Adipocyte (in vitro differentiated cells): ENCODE data around the gene KPTN.

ENCODE experiments used
- DNase-seq: peaks from one replicate; pipeline ENCODE4 v3.0.0-alpha.2; 2015; ENCODE audit warnings: low read depth
- H3K27me3 ChIP-seq: replicated peaks from 2 replicates; pipeline ENCODE4 v1.7.0; 2013; ENCODE audit warnings: mild to moderate bottlenecking, low read length, moderate library complexity; ENCODE audit not compliant: control insufficient read depth, insufficient read depth
- H3K36me3 ChIP-seq: 2 replicates; pipeline ENCODE4 v1.7.0; 2013; ENCODE audit warnings: low read length, mild to moderate bottlenecking, moderate library complexity; ENCODE audit not compliant: control insufficient read depth, insufficient read depth, severe bottlenecking
- H3K4me1 ChIP-seq: 2 replicates; pipeline ENCODE4 v1.7.0; 2013; ENCODE audit warnings: mild to moderate bottlenecking, low read length, moderate library complexity; ENCODE audit not compliant: control insufficient read depth, insufficient read depth
- H3K4me3 ChIP-seq: 2 replicates; pipeline ENCODE4 v1.7.0; 2013; ENCODE audit warnings: mild to moderate bottlenecking, low read length, moderate library complexity
- H3K9ac ChIP-seq: 2 replicates; pipeline ENCODE4 v1.7.0; 2013; ENCODE audit warnings: mild to moderate bottlenecking, low read length, moderate library complexity
- H3K9me3 ChIP-seq: 2 replicates; pipeline ENCODE4 v1.7.0; 2013; ENCODE audit warnings: mild to moderate bottlenecking, low read length, moderate library complexity; ENCODE audit not compliant: control insufficient read depth

KPTN gene

GRCh38 chr19:47459477-47459876 lies 24.5 kb downstream of the KPTN start:
- no peaks in the 10 kb centered on the region for H3K4me1 ChIP-seq
- no peaks in the 10 kb centered on the region for H3K36me3 ChIP-seq
- H3K9ac ChIP-seq, result no peak overlapping the region
- peaks cover 56% of the 10 kb centered on the region for H3K27me3 ChIP-seq
- H3K4me3 ChIP-seq, result no peak overlapping the region
- no peak for DNase-seq
- H3K9me3 ChIP-seq, result peaks cover 21% of the 10 kb centered on the region

GRCh38 chr19:47458672-47459071 lies 25.3 kb downstream of the KPTN start:
- H3K9ac ChIP-seq, result no peak overlapping the region
- H3K4me3 ChIP-seq, result no peak overlapping the region
- DNase-seq, result no peak
- no peaks in the 10 kb centered on the region for H3K4me1 ChIP-seq
- no peaks in the 10 kb centered on the region for H3K36me3 ChIP-seq
- H3K9me3 ChIP-seq, result peaks cover 21% of the 10 kb centered on the region
- H3K27me3 ChIP-seq, result peaks cover 57% of the 10 kb centered on the region

- Histone ChIP-seq H3K9me3 (peaks cover 21% of the 10 kb centered on the region), H3K36me3 (no peaks in the 10 kb centered on the region), H3K4me3 (no peak overlapping the region), H3K9ac (no peak overlapping the region), H3K27me3 (peaks cover 62% of the 10 kb centered on the region), H3K4me1 (no peaks in the 10 kb centered on the region)
- peak; percentile 11 for DNase-seq
Observed at GRCh38 chr19:47456721-47457474, 27.1 kb downstream of the KPTN start.

GRCh38 chr19:47450478-47450877 lies 33.5 kb downstream of the KPTN start:
- H3K27me3 ChIP-seq, result peaks cover 61% of the 10 kb centered on the region

GRCh38 chr19:47448360-47448727 lies 35.7 kb downstream of the KPTN start:
- Histone ChIP-seq H3K27me3 (peaks cover 65% of the 10 kb centered on the region), H3K4me1 (peaks cover 4% of the 10 kb centered on the region), H3K9ac (no peak overlapping the region), H3K9me3 (peaks cover 5% of the 10 kb centered on the region), H3K36me3 (no peaks in the 10 kb centered on the region), H3K4me3 (no peak overlapping the region)
- DNase-seq, result no peak

More at GRCh38 chr19:47450478-47450877, 33.5 kb downstream of the KPTN start:
- DNase-seq, result no peak
- no peak overlapping the region for H3K9ac ChIP-seq
- peaks cover 11% of the 10 kb centered on the region for H3K9me3 ChIP-seq
- H3K4me3 ChIP-seq, result no peak overlapping the region
- H3K4me1 ChIP-seq, result peaks cover 4% of the 10 kb centered on the region
- no peaks in the 10 kb centered on the region for H3K36me3 ChIP-seq

GRCh38 chr19:47447470-47448359 lies 36.3 kb downstream of the KPTN start:
- Histone ChIP-seq H3K27me3 (peaks cover 66% of the 10 kb centered on the region), H3K4me1 (peaks cover 4% of the 10 kb centered on the region), H3K4me3 (no peak overlapping the region), H3K9me3 (peaks cover 5% of the 10 kb centered on the region), H3K9ac (no peak overlapping the region), H3K36me3 (no peaks in the 10 kb centered on the region)
- peak; percentile 53 for DNase-seq

GRCh38 chr19:47446534-47447469 lies 37.2 kb downstream of the KPTN start:
- Histone ChIP-seq H3K9me3 (peaks cover 5% of the 10 kb centered on the region), H3K9ac (no peak overlapping the region), H3K27me3 (peaks cover 72% of the 10 kb centered on the region), H3K4me3 (no peak overlapping the region), H3K4me1 (peaks cover 4% of the 10 kb centered on the region), H3K36me3 (no peaks in the 10 kb centered on the region)
- DNase-seq, result no peak

- H3K4me3 ChIP-seq, result no peak overlapping the region
- peaks cover 78% of the 10 kb centered on the region for H3K27me3 ChIP-seq
- H3K4me1 ChIP-seq, result peaks cover 4% of the 10 kb centered on the region
- H3K36me3 ChIP-seq, result no peaks in the 10 kb centered on the region
- DNase-seq, result peak; percentile 67
- no peaks in the 10 kb centered on the region for H3K9me3 ChIP-seq
- no peak overlapping the region for H3K9ac ChIP-seq
Observed at GRCh38 chr19:47445937-47446402, 38.0 kb downstream of the KPTN start.

- H3K4me1 ChIP-seq, result peaks cover 4% of the 10 kb centered on the region
- peaks cover 80% of the 10 kb centered on the region for H3K27me3 ChIP-seq
- no peaks in the 10 kb centered on the region for H3K36me3 ChIP-seq
- DNase-seq, result no peak
- H3K4me3 ChIP-seq, result no peak overlapping the region
- no peaks in the 10 kb centered on the region for H3K9me3 ChIP-seq
- no peak overlapping the region for H3K9ac ChIP-seq
Observed at GRCh38 chr19:47445527-47445926, 38.5 kb downstream of the KPTN start.

GRCh38 chr19:47444388-47444821 lies 39.6 kb downstream of the KPTN start:
- no peak overlapping the region for H3K4me3 ChIP-seq
- H3K36me3 ChIP-seq, result no peaks in the 10 kb centered on the region
- H3K27me3 ChIP-seq, result peaks cover 83% of the 10 kb centered on the region
- DNase-seq, result no peak
- no peak overlapping the region for H3K9ac ChIP-seq
- H3K4me1 ChIP-seq, result peaks cover 4% of the 10 kb centered on the region
- no peaks in the 10 kb centered on the region for H3K9me3 ChIP-seq
